GM10847 (cell line): ENCODE data around the gene XIRP1.

Experiments
- POLR2A ChIP-seq: IDR thresholded peaks from 2 replicates; pipeline ENCODE4 v1.6.1; 2011; ENCODE audit not compliant: insufficient read length; ENCODE audit errors: extremely low read depth

XIRP1 gene

GRCh38 chr3:39166134-39166710 is 26.2 kb downstream of the XIRP1 start:
- TF ChIP-seq POLR2A = no peak

- TF ChIP-seq POLR2A = no peak
Observed at GRCh38 chr3:39165518-39165917, 26.9 kb downstream of the XIRP1 start.

DNA sequence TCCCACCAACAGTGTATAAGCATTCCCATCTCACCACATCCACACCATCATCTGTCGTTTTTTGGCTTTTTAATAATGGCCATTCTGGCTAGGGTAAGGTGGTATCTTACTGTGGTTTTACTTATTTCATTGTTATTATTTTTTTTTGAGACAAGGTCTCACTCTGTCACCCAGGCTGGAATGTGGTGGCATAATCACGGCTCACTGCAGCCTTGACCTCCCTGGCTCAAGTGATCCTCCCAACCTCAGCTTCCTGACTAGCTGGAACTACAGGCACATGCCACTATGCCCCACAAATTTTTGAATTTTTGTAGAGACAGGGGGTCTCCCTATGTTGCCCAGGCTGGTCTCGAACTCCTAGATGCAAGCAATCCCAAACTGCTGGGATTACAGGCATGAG is 28.0 kb downstream of the XIRP1 start:
- TF ChIP-seq POLR2A = no peak

- TF ChIP-seq POLR2A = no peak
Observed at GRCh38 chr3:39158148-39158715, 34.2 kb downstream of the XIRP1 start.

- no peak for TF ChIP-seq POLR2A
Observed at GRCh38 chr3:39157359-39157758, 35.0 kb downstream of the XIRP1 start.

DNA sequence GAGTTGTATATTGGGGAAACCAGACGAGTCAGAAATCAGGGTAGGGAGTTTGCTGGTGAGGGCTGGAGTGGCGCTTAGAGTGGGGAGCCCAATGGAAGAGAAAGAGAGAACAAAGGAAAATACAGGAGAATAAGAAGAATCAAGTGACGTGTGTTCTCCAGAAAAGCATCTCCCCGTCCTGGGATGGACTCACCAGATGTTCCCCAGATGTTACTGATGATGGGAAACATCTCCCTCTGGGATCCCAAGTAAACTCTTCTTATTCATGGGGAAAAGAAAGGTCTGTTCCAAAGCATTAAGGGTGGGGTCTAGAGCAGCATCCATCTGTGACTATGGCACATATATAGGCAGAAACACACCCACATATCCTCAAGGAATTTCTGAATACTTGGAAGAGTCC is 36.0 kb downstream of the XIRP1 start:
- no peak for TF ChIP-seq POLR2A

DNA sequence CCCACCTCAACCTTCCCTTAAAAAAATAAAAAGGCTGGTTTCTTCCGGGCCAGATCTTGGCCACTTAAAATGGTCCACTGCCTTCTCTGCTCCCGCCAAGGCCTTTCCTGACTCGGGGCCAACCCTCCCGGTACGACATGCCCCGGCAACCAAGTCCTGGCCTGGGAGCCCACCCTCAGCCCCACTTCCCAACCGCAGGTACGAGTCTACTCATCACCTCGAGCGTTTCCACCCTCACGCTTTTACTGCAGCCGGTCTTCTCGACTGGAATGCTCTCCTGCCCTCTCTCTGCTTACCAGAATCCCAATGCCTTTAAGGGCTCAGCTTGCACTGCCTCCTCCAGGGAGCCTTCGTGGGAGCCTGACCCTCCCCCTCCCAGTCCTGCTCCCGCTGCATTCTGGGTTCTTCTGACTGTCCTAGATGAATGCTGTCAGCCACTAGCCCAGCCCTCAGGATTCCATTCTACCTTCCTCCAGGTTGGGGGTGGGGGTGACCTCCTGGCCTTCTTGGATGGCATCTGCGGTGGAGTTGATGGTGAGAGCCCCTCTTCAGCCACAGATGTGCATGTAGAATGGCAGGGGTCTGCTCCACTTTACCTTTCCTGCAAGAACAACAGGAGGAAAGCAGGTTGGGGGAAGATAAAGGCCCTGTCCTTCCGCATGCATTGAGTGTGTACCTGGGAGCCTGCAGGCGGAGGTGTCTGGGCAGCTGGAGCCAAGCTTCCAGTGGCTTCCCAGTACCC is 37.9 kb downstream of the XIRP1 start:
- no peak for TF ChIP-seq POLR2A

GRCh38 chr3:39153977-39154279 is 38.5 kb downstream of the XIRP1 start:
- no peak for TF ChIP-seq POLR2A

- no peak for TF ChIP-seq POLR2A
Observed at GRCh38 chr3:39150803-39151631, 41.4 kb downstream of the XIRP1 start.

GRCh38 chr3:39150148-39150802 is 42.1 kb downstream of the XIRP1 start:
- TF ChIP-seq POLR2A = no peak

- TF ChIP-seq POLR2A = no peak
Observed at GRCh38 chr3:39149498-39150147, 42.8 kb downstream of the XIRP1 start.

DNA sequence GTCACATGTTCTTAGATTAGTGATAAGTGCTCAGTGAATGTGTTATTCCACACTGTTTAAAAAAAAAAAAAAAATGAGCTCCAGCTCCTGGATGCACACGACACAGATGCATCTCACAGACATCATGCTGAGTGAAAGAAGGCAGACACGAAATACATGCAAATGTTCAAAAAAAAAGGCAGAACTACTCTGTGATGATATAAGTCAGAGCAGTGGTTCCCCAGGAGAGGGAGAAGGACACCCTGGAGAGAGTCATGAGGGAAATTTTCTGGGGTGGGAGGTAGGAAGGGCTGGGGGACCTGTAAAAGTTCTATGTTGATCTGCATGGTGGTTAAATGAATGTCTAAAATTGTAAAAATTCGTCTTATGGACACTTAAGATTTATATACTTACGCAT is 43.3 kb downstream of the XIRP1 start:
- TF ChIP-seq POLR2A = no peak

DNA sequence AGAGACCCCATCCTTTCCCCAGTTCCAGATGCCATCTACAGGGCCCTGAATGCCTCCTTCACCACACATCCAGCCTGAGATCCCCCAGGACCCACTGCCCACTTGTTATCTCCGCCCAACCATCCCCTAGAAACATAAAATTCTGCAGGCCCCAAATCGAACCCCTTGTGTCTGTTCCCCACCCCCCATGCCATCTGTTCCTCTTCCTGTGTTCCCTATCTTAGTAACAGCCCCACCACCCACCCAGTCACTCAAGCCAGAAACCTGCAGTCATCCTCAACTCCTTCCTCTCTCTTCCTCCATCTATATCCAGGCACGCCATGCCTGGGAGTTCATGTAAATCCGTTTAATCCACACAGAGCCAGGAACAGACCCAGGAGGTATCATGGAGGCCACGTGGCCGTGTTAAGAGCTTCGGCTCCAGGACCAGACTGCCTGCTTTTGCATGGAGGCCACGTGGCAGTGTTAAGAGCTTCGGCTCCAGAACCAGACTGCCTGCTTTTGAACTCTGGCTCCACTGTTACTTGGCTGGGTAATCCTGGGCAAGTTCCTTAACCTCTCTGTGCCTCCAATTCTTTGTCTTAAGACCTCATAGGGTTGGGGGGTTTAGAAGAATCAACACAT is 43.8 kb downstream of the XIRP1 start:
- TF ChIP-seq POLR2A = peak; percentile 3

DNA sequence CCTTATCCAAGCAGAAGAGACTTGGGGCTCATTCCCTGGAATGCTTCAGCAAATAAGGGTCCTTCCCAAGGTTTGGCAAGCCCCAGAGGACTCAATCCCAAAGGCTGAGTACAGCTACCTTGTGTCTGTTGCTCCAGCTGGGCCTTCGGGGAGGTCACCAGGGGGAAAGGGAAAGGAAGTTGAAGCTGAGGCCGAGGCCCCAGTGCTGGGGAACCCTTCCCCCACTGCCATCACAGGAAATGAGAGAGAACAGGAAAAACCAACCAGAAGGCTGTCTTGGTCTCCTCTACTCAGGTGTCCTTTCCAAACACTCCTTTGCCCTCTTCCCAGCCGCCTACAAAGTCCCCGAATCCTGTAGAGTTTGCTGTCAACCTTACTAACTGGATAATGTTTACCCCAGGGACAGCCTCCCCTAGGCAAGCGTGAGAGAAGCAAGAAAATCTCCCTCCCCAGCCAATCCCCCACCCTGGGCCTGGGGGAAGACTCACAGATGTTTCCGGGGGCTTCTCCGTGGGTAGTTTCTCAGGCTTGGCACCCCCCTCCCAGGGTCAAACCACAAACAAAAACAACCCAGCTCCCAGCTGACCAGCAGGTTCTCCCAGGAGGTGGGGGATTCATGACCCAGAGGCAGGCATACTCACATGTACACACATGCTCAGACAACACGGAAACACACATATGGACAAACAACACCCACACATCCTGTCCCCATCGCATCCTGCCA is 44.5 kb downstream of the XIRP1 start:
- TF ChIP-seq POLR2A = peak; percentile 6
